H1 (cell line): ENCODE results near the gene RGS9. TPM values are rescaled to one million over a fixed set of nuclear protein-coding genes. Genes with fewer than 3 reads are reported as not detected.

Experiments
- CTCF ChIA-PET: fragments of 300-600 bp; sonication (Branson Sonifier 250); formaldehyde crosslinking; loops from one replicate; lab custom pipeline; 2021; ENCODE audit not compliant: partially characterized antibody; lab: Charles Lee
- POLR2A ChIA-PET: fragments of 300-600 bp; sonication (Branson Sonifier 250); formaldehyde crosslinking; loops from one replicate; lab custom pipeline; 2021; ENCODE audit warnings: inconsistent platforms; ENCODE audit not compliant: partially characterized antibody; lab: Charles Lee
- DNase-seq, 2 experiments: peaks; one replicate each; pipeline versions ENCODE4 v3.0.0 to v3.0.0-alpha.2; 2010 to 2022; ENCODE audit warnings: low spot score in 2 of 2, low read depth in 1 of 2, mixed read lengths in 1 of 2
- FAIRE-seq: peaks from 2 replicates; lab custom pipeline; 2011; peaks lifted over from hg19 to GRCh38; lab: Jason Lieb, UNC
- H2AFZ ChIP-seq: 2 replicates; pipeline ENCODE4 v1.8.1; 2012; ENCODE audit warnings: low read length, inconsistent platforms
- H2AK5ac ChIP-seq: 2 replicates; pipeline ENCODE4 v1.6.1; 2013; ENCODE audit warnings: low read depth, low read length
- H2BK120ac ChIP-seq: replicated peaks from 2 replicates; pipeline ENCODE3; 2013; ENCODE audit warnings: low read depth, low read length, inconsistent platforms
- H2BK12ac ChIP-seq: 2 replicates; pipeline ENCODE4 v1.6.1; 2013; ENCODE audit warnings: low read depth, low read length
- H2BK15ac ChIP-seq: 2 replicates; pipeline ENCODE4 v1.6.1; 2013; ENCODE audit warnings: low read length
- H2BK20ac ChIP-seq: 2 replicates; pipeline ENCODE4 v1.6.1; 2013; ENCODE audit warnings: low read length
- H2BK5ac ChIP-seq: 2 replicates; pipeline ENCODE4 v1.6.1; 2013; ENCODE audit warnings: low read depth, low read length
- H3K14ac ChIP-seq: 2 replicates; pipeline ENCODE4 v1.6.1; 2013; ENCODE audit warnings: inconsistent platforms; ENCODE audit not compliant: insufficient read length
- H3K18ac ChIP-seq: 2 replicates; pipeline ENCODE4 v1.6.1; 2013; ENCODE audit warnings: low read length; ENCODE audit errors: extremely low read depth
- H3K23ac ChIP-seq: 2 replicates; pipeline ENCODE4 v1.6.1; 2013; ENCODE audit warnings: inconsistent platforms; ENCODE audit not compliant: insufficient read length
- H3K23me2 ChIP-seq: 2 replicates; pipeline ENCODE4 v1.6.1; 2013; ENCODE audit warnings: low read depth, low read length
- H3K27ac ChIP-seq: 2 replicates; pipeline ENCODE4 v1.6.1; 2011; ENCODE audit warnings: low read depth, low read length, inconsistent platforms
- H3K27me3 ChIP-seq, 4 experiments: replicated peaks in 1 of 4; 1 replicate in 1 of 4; 2 replicates in 3 of 4; pipeline versions ENCODE4 v1.6.1 to v1.8.1; 2011 to 2013; ENCODE audit warnings: low read length in 3 of 4, mild to moderate bottlenecking in 3 of 4, inconsistent platforms in 2 of 4, mixed read lengths in 2 of 4, moderate library complexity in 1 of 4; ENCODE audit not compliant: control insufficient read depth in 3 of 4, insufficient read depth in 3 of 4; ENCODE audit errors: extremely low read depth in 1 of 4
- H3K36me3 ChIP-seq, 4 experiments: 2 replicates each; pipeline versions ENCODE4 v1.6.1 to v1.8.1; 2011 to 2013; ENCODE audit warnings: mild to moderate bottlenecking in 4 of 4, low read length in 3 of 4, moderate library complexity in 2 of 4, control low read depth in 1 of 4, inconsistent platforms in 1 of 4; ENCODE audit not compliant: insufficient read depth in 4 of 4, control insufficient read depth in 2 of 4
- H3K4ac ChIP-seq: replicated peaks from 2 replicates; pipeline ENCODE3; 2013; ENCODE audit warnings: low read length, low read depth, mixed read lengths, inconsistent platforms; ENCODE audit not compliant: insufficient read length
- H3K4me1 ChIP-seq, 4 experiments: replicated peaks in 1 of 4; 1 replicate in 1 of 4; 2 replicates in 3 of 4; pipeline versions ENCODE4 v1.6.1 to v1.8.1; 2011 to 2013; ENCODE audit warnings: low read length in 3 of 4, inconsistent platforms in 2 of 4, mixed read lengths in 1 of 4; ENCODE audit not compliant: insufficient read depth in 4 of 4, control insufficient read depth in 3 of 4
- H3K4me2 ChIP-seq, 2 experiments: 2 replicates each; pipeline versions ENCODE4 v1.6.1 to v1.8.1; 2011 to 2013; ENCODE audit warnings: low read depth in 2 of 2, low read length in 2 of 2, control low read depth in 1 of 2, inconsistent platforms in 1 of 2, mild to moderate bottlenecking in 1 of 2; ENCODE audit not compliant: insufficient read depth in 1 of 2
- H3K4me3 ChIP-seq, 4 experiments: fragments of 200-600, 300-600 bp in 1 of 4; sonication (generic), shearing (Covaris generic), sonication (Bioruptor Twin) in 1 of 4; 2 replicates each; pipeline versions ENCODE4 v1.5.1 to v1.8.1; 2011 to 2016; ENCODE audit warnings: low read length in 4 of 4, low read depth in 3 of 4, control low read depth in 2 of 4, inconsistent platforms in 2 of 4, mild to moderate bottlenecking in 2 of 4, mixed read lengths in 1 of 4, moderate library complexity in 1 of 4; ENCODE audit not compliant: insufficient read depth in 2 of 4; ENCODE audit errors: extremely low read depth in 1 of 4
- H3K56ac ChIP-seq: replicated peaks from 2 replicates; pipeline ENCODE3; 2013; ENCODE audit warnings: low read depth, mild to moderate bottlenecking, mixed read lengths, low read length, inconsistent platforms; ENCODE audit not compliant: insufficient read length
- H3K79me1 ChIP-seq: 2 replicates; pipeline ENCODE4 v1.6.1; 2013; ENCODE audit warnings: low read depth, low read length, control low read depth
- H3K79me2 ChIP-seq, 2 experiments: 2 replicates each; pipeline versions ENCODE4 v1.6.1 to v1.8.1; 2012 to 2013; ENCODE audit warnings: low read length in 2 of 2, mild to moderate bottlenecking in 2 of 2, inconsistent platforms in 1 of 2; ENCODE audit not compliant: insufficient read depth in 2 of 2, control insufficient read depth in 1 of 2
- H3K9ac ChIP-seq, 4 experiments: replicated peaks in 1 of 4; 1 replicate in 1 of 4; 2 replicates in 3 of 4; pipeline versions ENCODE4 v1.6.1 to v1.8.1; 2011 to 2013; ENCODE audit warnings: low read depth in 3 of 4, low read length in 3 of 4, control low read depth in 2 of 4, mild to moderate bottlenecking in 2 of 4, moderate library complexity in 2 of 4, inconsistent platforms in 1 of 4; ENCODE audit errors: extremely low read depth in 1 of 4
- H3K9me3 ChIP-seq, 2 experiments: 2 replicates each; pipeline versions ENCODE4 v1.6.1 to v1.8.1; 2012 to 2013; ENCODE audit warnings: mild to moderate bottlenecking in 2 of 2, moderate library complexity in 2 of 2, control low read depth in 1 of 2, inconsistent platforms in 1 of 2, low read depth in 1 of 2, low read length in 1 of 2, mixed read lengths in 1 of 2; ENCODE audit not compliant: insufficient read depth in 2 of 2
- H4K20me1 ChIP-seq, 2 experiments: replicated peaks in 1 of 2; 2 replicates each; pipeline versions ENCODE3 to v1.8.1; 2011 to 2013; ENCODE audit warnings: inconsistent platforms in 2 of 2, low read length in 2 of 2, mild to moderate bottlenecking in 1 of 2; ENCODE audit not compliant: insufficient read depth in 2 of 2, control insufficient read depth in 1 of 2
- H4K5ac ChIP-seq: 2 replicates; pipeline ENCODE4 v1.6.1; 2013; ENCODE audit warnings: low read length, low read depth, mixed read lengths, inconsistent platforms; ENCODE audit not compliant: insufficient read length
- H4K8ac ChIP-seq: 2 replicates; pipeline ENCODE4 v1.8.0; 2013; ENCODE audit warnings: mild to moderate bottlenecking, moderate library complexity, low read length, inconsistent platforms; ENCODE audit not compliant: insufficient read depth; ENCODE audit errors: extremely low read depth
- H4K91ac ChIP-seq: replicated peaks from 2 replicates; pipeline ENCODE3; 2013; ENCODE audit warnings: low read length, mixed read lengths, inconsistent platforms; ENCODE audit not compliant: insufficient read length
- ASH2L ChIP-seq: fragments of 200-600, 300-600 bp; sonication (generic); IDR thresholded peaks from one replicate; pipeline ENCODE4 v1.7.1; 2017; ENCODE audit warnings: low read length
- MAFK ChIP-seq: IDR thresholded peaks from 2 replicates; pipeline ENCODE4 v1.6.1; 2012; ENCODE audit warnings: low read depth, mild to moderate bottlenecking, improper control_type of control experiment, low read length
- RBBP5 ChIP-seq: IDR thresholded peaks from 2 replicates; pipeline ENCODE4 v1.7.1; 2012; ENCODE audit warnings: low read depth, mild to moderate bottlenecking, inconsistent platforms, low read length, moderate library complexity, borderline replicate concordance
- WGBS, 2 experiments: shearing (Covaris generic) in 1 of 2; methylation state at CpG; one replicate each; pipeline versions ENCODE4 v1.1.6 to v1.1.7; 2013 to 2015; ENCODE audit warnings: low lambda C conversion rate in 2 of 2, mixed read lengths in 2 of 2, inconsistent platforms in 1 of 2, low coverage in 1 of 2, missing lambda C conversion rate in 1 of 2; ENCODE audit not compliant: insufficient replicate concordance in 2 of 2, insufficient coverage in 1 of 2, insufficient read length in 1 of 2; ENCODE audit errors: extremely low coverage in 1 of 2, missing lambda C conversion rate in 1 of 2; 5-methylcytosine and 5-hydroxymethylcytosine counted together
- polyA plus RNA-seq, 7 experiments: library from polyadenylated mRNA; depleted of rRNA in 3 of 7; stranded (reverse) in 5 of 7; unstranded in 2 of 7; fragments of >200 nt in 5 of 7; fragments of 200-250 nt in 2 of 7; gene quantifications; 1 replicate in 5 of 7; 2 replicates in 1 of 7; 4 replicates in 1 of 7; pipeline versions ENCODE4 v1.2.1 to v1.2.3, GENCODE V29; 2011 to 2013; ENCODE audit warnings: missing spikeins in 2 of 7, mixed read lengths in 2 of 7
- total RNA-seq: library from RNA; stranded (reverse); fragmentation: NEBNext Ultra II Directional; extraction: Animal tissue kit (Norgen Biotek cat#: 25700); gene quantifications from 2 replicates; pipeline ENCODE4 v1.2.1, GENCODE V29; 2021

Gene RGS9
- total and polyA plus RNA-seq, 2 of the 8 experiments (the other 6 are each of a cell fraction or from before 2014, with no cell fraction given): 8.9 to 20.5 TPM

GRCh38 chr17:65131240-65131639 lies 5.9 kb upstream of the RGS9 start:
- no peak overlapping the region for H3K4me2 ChIP-seq
- H2BK12ac ChIP-seq: no peak overlapping the region
- DNase-seq (no peak), FAIRE-seq (no peak)
- no peaks in the 10 kb centered on the region for H3K4me1 ChIP-seq
- H3K9ac ChIP-seq: no peak overlapping the region
- no peak overlapping the region for H3K14ac ChIP-seq
- no peak overlapping the region for H3K56ac ChIP-seq
- H3K79me1 ChIP-seq: no peaks in the 10 kb centered on the region
- ChIA-PET CTCF (no interaction called here), POLR2A (no interaction called here)
- H3K27ac ChIP-seq: no peak overlapping the region
- no peaks in the 10 kb centered on the region for H3K36me3 ChIP-seq
- H3K4ac ChIP-seq: no peak overlapping the region
- H3K23me2 ChIP-seq: no peaks in the 10 kb centered on the region; the same call in 1 of the 2 replicates
- 0 out of 2 replicates have a peak overlapping the region, but pooled peaks have one; percentile 8 for H2BK20ac ChIP-seq
- H3K4me3 ChIP-seq: no peak overlapping the region
- H3K23ac ChIP-seq: no peak overlapping the region
- H3K18ac ChIP-seq: no peak overlapping the region
- no peaks in the 10 kb centered on the region for H3K79me2 ChIP-seq
- H4K20me1 ChIP-seq: no peaks in the 10 kb centered on the region
- H2BK120ac ChIP-seq: no peak overlapping the region
- no peak overlapping the region for H4K8ac ChIP-seq
- no peak overlapping the region for H4K91ac ChIP-seq
- no peaks in the 10 kb centered on the region; a peak in 1 of 7 replicates for H3K27me3 ChIP-seq
- H2BK5ac ChIP-seq: no peak overlapping the region
- H2AFZ ChIP-seq: no peak overlapping the region
- WGBS, 2 experiments: 88% methylated on average over 6 of the region's 6 CpGs; no CpG with 5 or more reads in 1 of the 2 experiments
- no peak overlapping the region for H4K5ac ChIP-seq
- TF ChIP-seq ASH2L (no peak), MAFK (no peak), RBBP5 (no peak)
- no peak overlapping the region for H2AK5ac ChIP-seq
- H3K9me3 ChIP-seq: no peaks in the 10 kb centered on the region
- H2BK15ac ChIP-seq: no peak overlapping the region
